DND-41 (cell line): Measurements from ENCODE around the gene BCL2L11.

Experiments used
- CTCF ChIP-seq: IDR thresholded peaks from 2 replicates; pipeline ENCODE4 v1.5.1; 2012; ENCODE audit warnings: borderline replicate concordance, low read length, moderate library complexity, mild to moderate bottlenecking; ENCODE audit not compliant: poor library complexity, severe bottlenecking; ENCODE audit errors: extremely low read depth
- EZH2 ChIP-seq: IDR thresholded peaks from 3 replicates; pipeline ENCODE4 v1.6.1; 2012; ENCODE audit warnings: borderline replicate concordance, low read depth, mild to moderate bottlenecking, moderate library complexity, low read length, inconsistent platforms; ENCODE audit not compliant: severe bottlenecking

DNA sequence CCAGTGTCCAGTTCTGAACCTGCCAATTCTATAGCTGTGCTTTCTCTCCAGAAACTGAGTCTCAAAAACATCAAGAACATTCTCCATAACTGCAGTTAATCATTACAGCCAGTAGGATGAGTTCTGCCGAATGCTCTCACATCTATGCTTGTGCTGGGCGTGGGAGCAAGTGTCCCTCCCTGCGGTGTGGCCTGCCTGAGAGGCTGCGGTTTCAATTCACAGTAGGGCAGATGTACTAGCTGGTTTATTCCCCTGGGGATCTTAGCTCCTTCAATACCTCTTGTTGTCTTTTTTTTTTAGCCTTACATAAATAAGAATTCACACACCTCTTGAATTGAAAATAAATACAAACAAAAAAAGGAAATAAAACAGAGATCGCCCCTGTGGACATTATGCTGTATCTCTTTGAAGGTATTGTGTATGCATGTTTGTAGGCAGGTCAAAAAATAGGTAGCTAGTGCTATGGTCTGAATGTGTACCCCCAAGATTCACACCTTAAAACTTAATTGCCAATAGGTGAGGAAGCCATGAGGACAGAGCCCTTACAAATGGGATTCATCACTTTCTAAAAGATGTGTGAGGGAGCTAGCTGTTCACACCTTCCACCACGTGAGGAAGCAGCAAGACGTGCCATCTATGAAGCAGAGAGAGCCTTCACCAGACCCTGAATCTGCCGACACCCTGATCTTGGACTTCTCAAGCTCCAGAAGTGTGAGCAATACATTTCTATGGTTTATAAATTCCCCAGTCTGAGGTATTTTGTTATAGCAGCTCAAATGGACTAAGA is 74.3 kb downstream of the BCL2L11 start:
- no peak for TF ChIP-seq CTCF
- no peak for TF ChIP-seq EZH2
